BE2C (cell line): ENCODE measurements around the gene MINDY4.

Experiments
- DNase-seq: peaks from one replicate; pipeline ENCODE4 v3.0.0-alpha.2; 2020
- H3K27me3 ChIP-seq: fragments of 250-450 bp; sonication (Bioruptor Pico); 2 replicates; pipeline ENCODE4 v1.5.1; 2020; ENCODE audit warnings: mild to moderate bottlenecking
- H3K36me3 ChIP-seq: fragments of 250-450 bp; sonication (Bioruptor Pico); 2 replicates; pipeline ENCODE4 v1.5.1; 2020; ENCODE audit warnings: mild to moderate bottlenecking
- H3K4me1 ChIP-seq: fragments of 250-450 bp; sonication (Bioruptor Pico); 2 replicates; pipeline ENCODE4 v1.5.1; 2020
- H3K4me3 ChIP-seq: 2 replicates; pipeline ENCODE4 v1.5.1; 2011; ENCODE audit warnings: low read depth, low read length
- H3K9me3 ChIP-seq: fragments of 250-450 bp; sonication (Bioruptor Pico); 2 replicates; pipeline ENCODE4 v1.5.1; 2020
- TF ChIP-seq, protein P1 (sequence below): IDR thresholded peaks from 2 replicates; pipeline ENCODE4 v1.5.1; 2012; ENCODE audit warnings: mild to moderate bottlenecking, low read depth, low read length

MINDY4 gene

DNA sequence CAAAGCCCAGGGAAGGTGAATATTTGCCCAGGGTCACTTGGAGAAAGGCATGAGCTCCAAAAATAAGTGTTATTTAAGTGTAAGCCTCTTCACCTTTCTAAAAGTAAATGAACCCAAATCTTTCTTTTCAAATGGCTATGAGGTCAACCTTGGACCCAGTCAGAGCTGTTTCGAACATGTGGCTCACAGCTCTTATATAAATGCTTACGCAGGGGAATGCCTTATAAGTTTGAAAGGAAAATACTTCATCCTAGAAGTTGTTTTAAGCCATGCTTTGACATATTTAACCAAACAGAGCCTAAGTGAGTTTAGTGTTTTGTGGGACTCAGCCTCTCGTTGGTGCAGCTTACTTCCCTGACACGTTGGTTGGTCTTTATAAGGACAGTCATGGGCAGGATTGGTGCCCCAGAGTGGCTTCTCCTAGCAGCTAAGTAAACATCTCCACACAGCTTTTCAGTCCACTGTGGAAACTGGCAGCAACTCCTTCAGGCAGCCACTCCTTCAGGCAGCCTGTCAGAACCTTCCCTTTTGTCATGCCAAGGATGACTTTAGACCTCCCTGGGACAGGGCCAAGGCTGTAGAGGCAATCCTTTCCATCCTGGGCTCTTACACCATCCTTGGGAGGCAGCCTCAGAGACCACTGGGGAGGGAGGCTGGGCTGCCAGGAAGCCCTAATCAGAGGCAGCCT, 43.6 kb downstream of the MINDY4 start:
- no peak overlapping the region for H3K4me3 ChIP-seq
- TF ChIP-seq, protein P1, sequence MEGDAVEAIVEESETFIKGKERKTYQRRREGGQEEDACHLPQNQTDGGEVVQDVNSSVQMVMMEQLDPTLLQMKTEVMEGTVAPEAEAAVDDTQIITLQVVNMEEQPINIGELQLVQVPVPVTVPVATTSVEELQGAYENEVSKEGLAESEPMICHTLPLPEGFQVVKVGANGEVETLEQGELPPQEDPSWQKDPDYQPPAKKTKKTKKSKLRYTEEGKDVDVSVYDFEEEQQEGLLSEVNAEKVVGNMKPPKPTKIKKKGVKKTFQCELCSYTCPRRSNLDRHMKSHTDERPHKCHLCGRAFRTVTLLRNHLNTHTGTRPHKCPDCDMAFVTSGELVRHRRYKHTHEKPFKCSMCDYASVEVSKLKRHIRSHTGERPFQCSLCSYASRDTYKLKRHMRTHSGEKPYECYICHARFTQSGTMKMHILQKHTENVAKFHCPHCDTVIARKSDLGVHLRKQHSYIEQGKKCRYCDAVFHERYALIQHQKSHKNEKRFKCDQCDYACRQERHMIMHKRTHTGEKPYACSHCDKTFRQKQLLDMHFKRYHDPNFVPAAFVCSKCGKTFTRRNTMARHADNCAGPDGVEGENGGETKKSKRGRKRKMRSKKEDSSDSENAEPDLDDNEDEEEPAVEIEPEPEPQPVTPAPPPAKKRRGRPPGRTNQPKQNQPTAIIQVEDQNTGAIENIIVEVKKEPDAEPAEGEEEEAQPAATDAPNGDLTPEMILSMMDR = no peak
- no peaks in the 10 kb centered on the region for H3K4me1 ChIP-seq
- H3K36me3 ChIP-seq = no peaks in the 10 kb centered on the region
- no peaks in the 10 kb centered on the region for H3K9me3 ChIP-seq
- DNase-seq = no peak
- H3K27me3 ChIP-seq = no peaks in the 10 kb centered on the region

DNA sequence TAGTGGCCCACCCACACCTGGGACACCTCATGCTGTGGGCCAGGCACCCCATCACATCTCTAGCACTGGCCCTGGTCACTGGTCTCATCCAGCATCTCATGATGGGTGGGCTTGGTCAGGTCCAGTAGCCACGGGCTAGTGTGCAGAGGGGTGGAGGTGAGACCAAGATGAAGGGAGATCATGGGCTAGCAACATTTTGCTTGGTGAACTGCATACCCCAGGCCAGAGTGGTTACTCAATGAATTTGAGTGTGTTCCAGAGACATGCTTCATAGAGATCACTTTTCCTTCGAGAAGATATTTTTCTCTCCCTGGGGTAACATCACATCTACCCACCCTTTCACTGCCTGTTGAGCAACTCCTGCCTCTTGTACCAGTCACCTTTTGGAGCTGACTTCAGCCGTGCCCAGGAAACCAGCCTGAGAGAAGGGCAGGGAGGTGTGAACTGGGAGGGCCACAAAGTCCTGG, 44.2 kb downstream of the MINDY4 start:
- Histone ChIP-seq H3K36me3 (no peaks in the 10 kb centered on the region), H3K4me1 (no peaks in the 10 kb centered on the region), H3K9me3 (no peaks in the 10 kb centered on the region), H3K27me3 (no peaks in the 10 kb centered on the region), H3K4me3 (no peak overlapping the region)
- no peak for DNase-seq
- TF ChIP-seq, protein P1 = no peak

DNA sequence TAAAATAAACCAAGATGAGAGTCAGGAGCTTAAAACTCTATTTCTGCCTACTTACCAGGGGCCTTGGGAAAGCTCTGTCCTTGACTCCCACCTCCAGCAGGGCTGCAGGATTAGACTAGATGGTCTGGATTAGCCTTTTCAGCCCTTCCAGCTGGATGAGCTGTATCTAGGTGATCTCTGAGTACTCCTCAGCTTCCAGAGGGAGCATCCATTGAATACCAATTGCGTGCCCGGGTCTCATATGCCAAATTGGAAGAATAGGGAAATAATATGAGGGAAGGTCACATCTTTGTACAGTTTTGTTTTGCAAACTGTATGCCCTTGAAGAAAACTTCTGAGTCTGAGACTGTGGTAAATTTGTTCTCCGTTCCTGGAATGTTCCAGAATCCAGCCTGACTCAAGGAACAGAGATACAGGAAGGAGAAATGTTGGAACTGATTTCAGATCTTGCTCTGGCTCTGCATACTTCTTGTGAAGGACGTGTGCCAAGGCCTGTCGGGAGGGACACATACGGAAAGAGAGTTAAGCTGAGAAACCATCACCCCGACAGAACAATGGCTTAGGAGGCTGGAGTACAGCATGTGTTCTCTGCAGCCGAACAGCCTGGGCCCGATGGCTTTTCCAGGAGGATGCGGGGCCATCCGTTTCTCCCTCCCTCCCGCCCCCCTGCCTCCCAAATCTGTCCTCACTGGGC, 44.9 kb downstream of the MINDY4 start:
- Histone ChIP-seq H3K36me3 (no peaks in the 10 kb centered on the region), H3K4me1 (no peaks in the 10 kb centered on the region), H3K9me3 (no peaks in the 10 kb centered on the region), H3K4me3 (no peak overlapping the region), H3K27me3 (no peaks in the 10 kb centered on the region)
- DNase-seq = no peak
- TF ChIP-seq, protein P1 = no peak

DNA sequence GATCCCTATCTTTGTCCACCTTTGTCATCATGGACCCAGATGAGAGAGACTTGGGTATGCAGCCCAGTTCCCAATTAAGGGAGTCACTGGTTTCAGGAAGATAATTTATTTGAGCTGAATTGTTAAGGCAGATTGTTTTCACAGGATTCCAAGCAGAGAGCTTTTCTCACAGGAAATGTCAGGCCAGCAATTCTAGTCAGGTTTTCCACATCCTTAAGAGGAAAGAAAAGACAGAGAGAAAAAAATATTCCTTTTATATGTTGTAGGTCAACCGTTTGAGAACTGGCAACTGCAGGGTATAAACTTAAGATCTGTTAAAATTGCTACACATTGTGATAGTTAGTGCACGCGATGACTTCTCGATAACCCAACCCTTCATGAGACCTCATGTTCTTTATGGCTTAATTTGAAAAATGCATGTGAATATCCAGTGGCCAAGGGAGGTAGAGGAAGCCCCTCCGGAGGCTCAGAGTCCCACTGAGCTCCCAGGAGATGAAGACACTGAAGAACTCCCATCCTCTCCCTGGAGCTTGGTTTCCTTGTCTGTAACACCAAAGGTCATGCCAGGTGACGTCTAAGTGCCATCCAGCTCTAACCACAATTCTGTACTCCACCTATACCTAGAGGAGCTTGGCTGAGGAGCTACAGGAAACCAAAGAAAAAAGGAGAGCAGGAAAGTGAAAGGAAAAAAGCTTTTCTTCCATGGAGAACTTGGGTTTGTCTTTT, 45.6 kb downstream of the MINDY4 start:
- H3K4me3 ChIP-seq = no peak overlapping the region
- TF ChIP-seq, protein P1 = no peak
- H3K4me1 ChIP-seq = no peaks in the 10 kb centered on the region
- no peaks in the 10 kb centered on the region for H3K9me3 ChIP-seq
- H3K27me3 ChIP-seq = no peaks in the 10 kb centered on the region
- DNase-seq = no peak
- no peaks in the 10 kb centered on the region for H3K36me3 ChIP-seq

DNA sequence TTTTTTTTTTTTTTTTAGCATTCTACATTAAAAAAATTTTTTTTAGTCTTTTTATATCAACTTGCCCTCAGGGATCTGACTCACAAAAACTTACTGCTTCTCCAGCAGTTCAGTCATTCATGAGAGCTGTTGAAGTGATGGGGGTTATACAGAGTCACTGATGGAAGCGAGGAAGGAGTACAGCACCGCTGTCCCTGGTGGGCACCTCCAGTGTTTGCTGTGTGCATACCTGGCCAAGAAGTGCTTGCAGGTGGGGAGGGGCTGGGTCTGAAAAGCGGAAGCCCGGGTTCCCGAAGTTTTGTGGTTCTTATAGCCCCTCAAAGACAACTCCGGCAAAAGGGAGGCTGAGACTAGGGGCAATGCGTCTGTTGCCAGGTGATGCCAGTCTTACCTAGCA, 46.2 kb downstream of the MINDY4 start:
- TF ChIP-seq, protein P1 = no peak
- Histone ChIP-seq H3K4me1 (no peaks in the 10 kb centered on the region), H3K27me3 (no peaks in the 10 kb centered on the region), H3K4me3 (no peak overlapping the region), H3K36me3 (no peaks in the 10 kb centered on the region), H3K9me3 (no peaks in the 10 kb centered on the region)
- DNase-seq = no peak
